Measurements from ENCODE around the gene NOMO2.
"Not testable (repeated sequence)": the region's sequence is repeated elsewhere in the genome, so short reads cannot be mapped to it uniquely, and the experiment has no call there.

The NOMO2 gene

DNA sequence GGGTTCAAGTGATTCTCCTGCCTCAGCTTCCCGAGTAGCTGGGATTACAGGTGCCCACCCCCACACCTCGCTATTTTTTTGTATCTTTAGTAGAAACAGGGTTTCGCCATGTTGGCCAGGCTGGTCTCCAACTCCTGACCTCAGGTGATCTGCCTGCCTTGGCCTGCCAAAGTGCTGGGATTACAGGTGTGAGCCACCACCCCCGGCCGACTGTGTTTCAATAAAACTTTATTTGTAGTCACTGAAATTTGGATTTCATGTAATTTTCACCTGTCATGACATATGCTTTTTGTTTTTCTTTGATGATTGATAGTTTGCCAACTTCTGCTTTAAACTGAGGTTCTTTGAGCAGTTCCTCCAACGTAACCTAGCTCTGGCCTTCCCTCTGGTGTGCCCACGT lies 12.0 kb upstream of the NOMO2 start:
- not testable (repeated sequence) for DNase-seq

DNA sequence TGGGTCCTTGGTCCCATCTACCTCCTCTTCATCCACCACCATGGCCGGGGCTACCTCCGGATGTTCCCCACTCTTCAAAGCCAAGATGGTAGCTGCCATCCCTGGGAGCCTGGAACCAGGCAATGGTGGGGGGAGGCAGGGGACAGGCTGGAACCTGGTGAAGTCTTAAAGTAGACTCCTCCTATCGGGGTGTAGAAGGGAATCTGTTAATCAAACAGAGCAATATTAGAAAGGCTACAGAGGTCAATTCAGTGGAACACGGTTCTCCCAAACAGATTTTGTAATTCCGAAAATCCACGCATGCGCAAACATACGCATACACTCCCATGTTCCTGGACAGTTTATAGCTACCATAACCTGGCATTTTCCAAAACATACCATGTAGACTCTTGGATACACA lies 11.1 kb upstream of the NOMO2 start:
- not testable (repeated sequence) for DNase-seq

GRCh38 chr16:18571307-18571850 lies 9.5 kb upstream of the NOMO2 start:
- DNase-seq = not testable (repeated sequence)

DNA sequence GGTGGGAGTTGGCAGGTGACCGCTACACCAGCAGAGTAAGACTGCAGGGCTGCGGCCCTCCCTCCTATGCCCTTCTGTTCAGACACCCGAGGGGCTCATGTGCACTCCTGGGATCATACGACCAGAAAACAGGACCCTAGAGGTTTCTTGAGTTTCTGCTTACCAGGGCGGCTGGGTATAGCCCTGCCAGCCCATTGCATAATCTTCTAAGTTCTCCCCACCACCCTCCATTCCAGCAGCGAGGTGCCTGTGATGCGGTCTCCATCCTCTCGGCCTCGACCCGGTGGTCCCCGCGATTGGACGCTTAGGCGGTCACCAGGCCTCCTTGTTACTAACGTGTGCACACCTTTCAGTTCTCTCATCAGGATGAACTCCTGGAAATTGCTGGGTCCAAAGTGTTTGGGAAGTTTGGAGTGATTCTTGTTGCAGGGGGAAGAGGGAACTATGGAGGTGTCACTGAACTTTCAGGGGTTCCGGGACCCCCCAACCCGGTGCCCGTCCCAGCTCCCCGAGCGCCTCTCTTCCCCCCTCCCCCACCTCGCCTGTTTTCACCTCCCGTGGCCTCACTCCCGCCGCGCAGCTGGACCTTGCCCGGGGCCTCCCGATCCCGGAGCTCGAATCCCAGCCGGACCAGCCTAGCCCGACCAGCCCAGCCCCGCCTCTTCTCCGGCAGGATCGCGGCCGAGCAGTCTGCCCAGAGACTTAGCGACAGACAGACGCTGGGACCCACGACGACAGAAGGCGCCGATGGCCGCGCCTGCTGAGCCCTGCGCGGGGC lies 8.8 kb upstream of the NOMO2 start:
- not testable (repeated sequence) for DNase-seq

- not testable (repeated sequence) for DNase-seq
Observed at GRCh38 chr16:18560416-18561220, 1.3 kb downstream of the NOMO2 start.

- DNase-seq = not testable (repeated sequence)
Observed at GRCh38 chr16:18553671-18554070, 8.2 kb downstream of the NOMO2 start.

GRCh38 chr16:18547382-18547781 lies 14.5 kb downstream of the NOMO2 start:
- not testable (repeated sequence) for DNase-seq

GRCh38 chr16:18546853-18547252 lies 15.0 kb downstream of the NOMO2 start:
- not testable (repeated sequence) for DNase-seq

DNA sequence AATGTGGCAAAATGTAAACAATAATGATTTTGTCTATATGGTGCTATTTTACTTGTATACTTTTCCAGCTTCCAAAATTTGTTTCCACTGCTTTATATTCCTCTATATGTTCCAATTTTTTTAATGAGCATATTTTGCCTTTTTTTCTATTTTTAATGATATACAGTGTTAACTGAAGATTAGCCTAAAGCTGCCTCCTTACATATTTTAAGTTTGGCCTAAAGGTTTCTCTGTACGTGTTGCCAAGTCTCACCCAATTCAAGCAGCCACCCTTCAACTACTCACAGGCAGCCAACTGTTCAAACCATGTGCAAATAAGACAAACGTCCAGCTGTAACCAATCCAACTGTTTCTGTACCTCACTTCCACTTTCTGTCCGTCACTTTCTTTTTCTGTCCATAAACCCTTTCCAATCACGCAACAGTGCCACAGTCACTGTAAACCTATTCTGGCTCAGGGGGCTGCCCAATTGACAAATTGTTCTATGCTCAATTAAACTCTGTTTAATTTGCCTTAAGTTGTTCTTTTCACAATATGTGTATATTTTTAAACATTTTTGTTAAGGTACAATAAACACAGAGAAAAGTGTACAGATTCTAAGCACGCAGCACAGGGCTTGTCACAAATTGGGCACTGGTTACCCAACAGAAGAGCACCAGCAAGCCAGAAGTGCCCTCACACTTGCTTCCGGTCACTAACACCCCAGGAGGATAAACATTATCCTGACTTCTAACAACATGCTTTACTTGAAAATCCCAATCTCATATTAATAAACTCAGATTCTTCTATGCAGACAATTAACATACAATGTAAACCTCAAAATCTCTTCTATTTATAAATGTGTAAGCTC lies 17.4 kb downstream of the NOMO2 start:
- DNase-seq = not testable (repeated sequence)

DNA sequence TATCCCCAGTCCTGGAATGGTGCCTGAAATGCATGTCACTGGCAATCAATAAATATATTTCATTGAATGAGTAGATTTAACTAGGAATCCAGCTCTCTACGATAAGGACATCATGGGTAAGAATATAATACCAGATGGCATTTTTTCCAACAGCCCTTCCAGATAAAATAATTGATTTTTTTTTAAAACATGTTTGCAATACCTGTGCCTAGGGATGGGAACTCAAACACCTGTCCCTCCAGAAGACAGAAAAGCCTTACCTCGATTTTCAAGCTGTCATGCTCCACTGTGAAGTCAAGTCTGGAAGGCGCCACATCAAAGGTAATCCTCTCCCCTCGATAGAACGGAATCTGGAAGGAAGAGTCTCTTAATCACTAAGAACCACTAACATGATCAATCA lies 20.0 kb downstream of the NOMO2 start:
- DNase-seq = not testable (repeated sequence)

GRCh38 chr16:18537004-18537403 lies 24.9 kb downstream of the NOMO2 start:
- not testable (repeated sequence) for DNase-seq

DNA sequence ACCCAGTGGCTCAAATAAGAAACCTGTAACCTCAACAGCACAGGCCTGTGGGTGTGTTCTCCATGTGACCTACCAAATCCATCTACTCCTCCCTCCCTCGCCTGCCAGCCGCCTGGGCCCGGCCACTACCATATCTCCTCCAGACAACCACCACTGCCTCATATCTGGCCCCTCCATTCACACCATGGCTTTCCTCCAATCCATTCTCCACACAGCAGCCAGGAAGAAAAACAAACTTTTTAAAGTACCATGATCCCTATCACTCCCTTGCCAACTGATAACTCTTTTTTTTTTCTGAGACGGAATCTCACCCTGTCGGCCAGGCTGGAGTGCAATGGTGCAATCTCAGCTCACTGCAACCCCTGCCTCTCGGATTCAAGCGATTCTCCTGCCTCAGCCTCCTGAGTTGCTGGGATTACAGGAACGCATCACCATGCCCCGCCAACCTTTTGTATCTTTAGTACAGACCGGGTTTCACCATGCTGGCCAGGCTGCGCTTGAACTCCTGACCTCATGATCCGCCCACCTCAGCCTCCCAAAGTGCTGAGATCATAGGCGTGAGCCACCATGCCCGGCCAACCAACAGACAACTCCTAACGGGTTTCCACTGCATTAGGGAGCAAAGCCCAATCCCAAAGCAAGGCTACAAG lies 26.3 kb downstream of the NOMO2 start:
- DNase-seq = not testable (repeated sequence)

GRCh38 chr16:18534308-18534707 lies 27.6 kb downstream of the NOMO2 start:
- not testable (repeated sequence) for DNase-seq

GRCh38 chr16:18531323-18531722 lies 30.6 kb downstream of the NOMO2 start:
- DNase-seq = not testable (repeated sequence)

GRCh38 chr16:18530329-18530728 lies 31.6 kb downstream of the NOMO2 start:
- not testable (repeated sequence) for DNase-seq

GRCh38 chr16:18526547-18526946 lies 35.4 kb downstream of the NOMO2 start:
- DNase-seq = not testable (repeated sequence)

DNA sequence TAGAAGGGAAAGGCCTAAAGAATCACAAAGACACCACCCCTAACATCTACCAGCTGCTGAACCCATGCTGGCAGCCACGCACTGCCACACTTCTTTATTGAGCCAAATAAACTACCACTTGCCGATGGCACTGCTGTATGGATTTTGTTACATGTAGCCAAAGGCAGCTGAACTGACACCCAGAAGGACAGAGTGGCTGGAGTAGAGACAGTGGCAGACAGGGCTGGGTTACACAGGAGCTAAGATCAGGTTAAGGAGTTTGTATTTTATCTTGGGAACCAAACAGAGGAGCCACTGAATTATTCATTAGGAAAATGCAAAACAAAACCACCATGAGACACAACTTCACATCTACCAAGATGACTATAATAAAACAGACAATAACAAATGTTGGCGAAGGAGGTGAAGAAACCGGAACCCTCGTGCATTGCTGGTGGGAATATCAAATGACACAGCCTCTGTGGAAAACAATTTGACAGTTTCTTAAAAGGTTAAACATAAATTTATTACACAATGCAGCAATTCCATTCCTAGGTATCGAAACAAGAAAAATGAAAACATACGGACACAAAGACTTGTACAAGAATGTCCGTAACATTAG lies 35.9 kb downstream of the NOMO2 start:
- not testable (repeated sequence) for DNase-seq

- not testable (repeated sequence) for DNase-seq
Observed at GRCh38 chr16:18522637-18523036, 39.3 kb downstream of the NOMO2 start.

GRCh38 chr16:18521445-18522181 lies 40.3 kb downstream of the NOMO2 start:
- DNase-seq = not testable (repeated sequence)

DNA sequence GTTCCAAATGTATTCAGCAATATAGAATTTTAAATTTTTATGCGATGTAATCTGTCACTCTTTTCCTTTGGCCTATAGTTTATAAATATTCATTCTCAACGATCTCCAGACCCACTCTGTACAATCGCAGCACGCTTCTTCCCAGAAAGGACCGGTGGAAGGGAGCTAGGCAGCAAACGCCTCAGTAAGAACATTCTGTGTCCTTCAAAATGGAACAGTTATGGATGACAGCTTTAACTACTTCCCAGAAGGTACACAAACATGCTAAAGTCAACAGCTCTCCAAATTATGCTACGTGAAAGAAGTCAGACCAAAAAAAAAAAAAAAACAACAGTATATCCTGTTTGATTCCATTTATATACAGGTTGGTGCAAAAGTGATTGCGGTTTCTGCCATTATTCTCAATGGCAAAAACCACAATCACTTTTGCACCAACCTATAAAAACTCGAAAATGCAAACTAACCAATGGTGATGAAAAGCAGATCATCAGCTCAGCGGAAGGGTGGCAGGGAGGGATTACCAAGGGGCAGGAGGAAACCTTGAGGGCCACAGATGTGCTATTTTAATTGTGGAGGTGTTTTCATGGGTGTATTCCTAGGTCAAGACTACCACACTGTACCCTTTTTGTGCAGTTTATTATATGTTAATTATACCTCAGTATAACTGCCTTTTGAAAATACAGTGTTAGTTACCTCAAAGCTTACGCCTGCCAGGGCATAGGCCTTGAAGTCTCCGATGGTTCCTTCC lies 43.2 kb downstream of the NOMO2 start:
- DNase-seq = not testable (repeated sequence)

Data from activated effector memory CD4-positive, alpha-beta T cell treated with Interleukin-2 at 50 U/mL for 16 hours (primary cell).